ENCODE measurements around the gene CHCHD6.
A peak's percentile ranks its signal among the peaks of the same experiment; 100 is the strongest.

CHCHD6 gene

DNA sequence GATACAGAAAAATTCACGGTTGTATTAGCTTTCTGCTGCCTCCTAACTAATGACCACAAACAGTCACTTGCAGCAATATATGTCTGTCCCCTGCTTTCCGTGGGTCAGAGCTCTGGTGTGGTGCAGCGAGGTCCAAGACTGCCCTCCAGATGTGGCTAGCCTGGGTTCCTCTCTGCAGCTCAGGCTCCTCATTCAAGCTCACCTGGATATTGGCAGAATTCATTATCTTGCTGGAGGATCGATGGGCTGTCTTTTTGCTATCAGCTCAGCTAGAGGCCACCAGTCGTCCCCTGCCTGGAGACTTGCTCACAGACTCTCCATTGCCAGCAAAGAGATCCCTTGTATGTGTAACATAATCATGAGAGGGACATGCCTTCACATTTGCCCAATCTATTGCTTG is 266.1 kb downstream of the CHCHD6 start:
- peaks cover 4% of the 10 kb centered on the region for H3K9me3 ChIP-seq (ENCODE audit: low read length)
- no peak overlapping the region for H2AFZ ChIP-seq (ENCODE audit: low read depth, low read length)
- peaks cover 17% of the 10 kb centered on the region for H3K4me1 ChIP-seq (ENCODE audit: insufficient read depth, low read length)
- no peak overlapping the region for H3K4me3 ChIP-seq (ENCODE audit: low read length)
- H3K36me3 ChIP-seq (ENCODE audit: insufficient read depth, low read length) = no peaks in the 10 kb centered on the region
- H3K27me3 ChIP-seq (ENCODE audit: insufficient read depth, low read length) = no peaks in the 10 kb centered on the region

DNA sequence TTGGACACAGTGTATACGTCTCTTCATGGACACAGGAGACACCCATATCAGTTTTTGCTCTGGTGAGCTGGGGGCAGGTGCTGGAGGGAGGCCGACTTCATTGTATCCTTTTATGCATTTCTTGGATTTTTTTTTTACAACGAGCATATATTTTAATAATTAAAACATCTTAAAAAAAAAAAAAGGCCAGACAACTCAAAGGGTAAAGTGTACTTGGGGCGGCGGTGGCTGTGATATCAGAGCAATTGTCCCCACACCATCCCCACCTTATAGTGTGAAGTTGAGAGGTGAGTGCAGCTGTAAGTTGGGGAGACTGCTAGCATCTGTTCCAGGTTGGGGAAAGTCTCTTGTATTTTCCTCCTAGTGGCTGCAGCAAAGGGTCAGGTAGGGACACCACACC is 266.9 kb downstream of the CHCHD6 start:
- peaks cover 4% of the 10 kb centered on the region for H3K9me3 ChIP-seq (ENCODE audit: low read length)
- H3K4me3 ChIP-seq (ENCODE audit: low read length) = no peak overlapping the region
- H3K27me3 ChIP-seq (ENCODE audit: insufficient read depth, low read length) = no peaks in the 10 kb centered on the region
- no peak overlapping the region for H2AFZ ChIP-seq (ENCODE audit: low read depth, low read length)
- no peaks in the 10 kb centered on the region for H3K36me3 ChIP-seq (ENCODE audit: insufficient read depth, low read length)
- peaks cover 17% of the 10 kb centered on the region for H3K4me1 ChIP-seq (ENCODE audit: insufficient read depth, low read length)

DNA sequence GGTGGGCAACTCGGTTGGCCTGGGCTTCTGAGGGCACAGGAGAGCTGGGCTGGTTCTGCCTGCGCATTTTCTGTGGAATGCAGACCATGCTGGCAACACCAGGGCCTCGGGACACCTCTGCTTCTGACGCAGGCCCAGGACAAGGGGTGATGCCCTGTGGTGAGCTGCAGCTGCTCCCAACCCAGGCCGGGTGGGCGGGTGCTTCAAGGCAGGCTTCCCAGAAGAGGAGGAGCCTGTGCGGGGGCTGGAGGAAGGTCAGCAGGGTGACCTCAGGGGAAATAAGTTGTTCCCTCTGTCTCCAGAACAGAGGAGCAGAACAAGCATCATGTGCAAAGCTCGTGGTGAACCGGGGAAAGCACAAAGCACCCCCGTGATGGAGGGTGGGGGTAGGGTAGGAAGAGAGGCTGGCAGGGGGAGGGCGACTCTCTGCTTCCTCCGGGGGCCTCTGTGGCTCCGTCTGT is 267.9 kb downstream of the CHCHD6 start:
- Histone ChIP-seq H3K36me3 (ENCODE audit: insufficient read depth, low read length) (no peaks in the 10 kb centered on the region), H3K4me1 (ENCODE audit: insufficient read depth, low read length) (peaks cover 17% of the 10 kb centered on the region), H2AFZ (ENCODE audit: low read depth, low read length) (no peak overlapping the region), H3K27me3 (ENCODE audit: insufficient read depth, low read length) (no peaks in the 10 kb centered on the region), H3K9me3 (ENCODE audit: low read length) (peaks cover 4% of the 10 kb centered on the region), H3K4me3 (ENCODE audit: low read length) (no peak overlapping the region)

DNA sequence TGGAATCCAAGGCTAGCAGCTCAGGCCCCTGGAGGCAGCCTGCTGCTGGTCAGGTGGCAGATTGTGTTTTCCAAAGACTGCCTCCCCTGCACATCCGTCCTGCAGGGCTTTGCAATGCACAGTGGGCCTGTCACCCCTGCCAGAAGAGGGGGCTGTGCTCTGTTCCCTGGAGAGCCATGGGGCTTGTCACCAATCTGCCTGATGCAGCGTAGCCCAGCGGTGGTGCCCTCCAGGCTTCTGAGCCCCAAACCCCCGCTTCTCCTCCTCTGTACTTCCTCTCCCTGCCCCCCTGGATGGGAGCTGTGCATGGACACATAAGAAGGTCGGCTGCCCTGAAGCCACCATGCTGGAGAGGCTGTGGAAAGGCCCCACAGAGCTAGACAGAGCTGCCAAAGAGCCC is 268.8 kb downstream of the CHCHD6 start:
- Histone ChIP-seq H2AFZ (ENCODE audit: low read depth, low read length) (no peak overlapping the region), H3K36me3 (ENCODE audit: insufficient read depth, low read length) (no peaks in the 10 kb centered on the region), H3K9me3 (ENCODE audit: low read length) (peaks cover 4% of the 10 kb centered on the region)

DNA sequence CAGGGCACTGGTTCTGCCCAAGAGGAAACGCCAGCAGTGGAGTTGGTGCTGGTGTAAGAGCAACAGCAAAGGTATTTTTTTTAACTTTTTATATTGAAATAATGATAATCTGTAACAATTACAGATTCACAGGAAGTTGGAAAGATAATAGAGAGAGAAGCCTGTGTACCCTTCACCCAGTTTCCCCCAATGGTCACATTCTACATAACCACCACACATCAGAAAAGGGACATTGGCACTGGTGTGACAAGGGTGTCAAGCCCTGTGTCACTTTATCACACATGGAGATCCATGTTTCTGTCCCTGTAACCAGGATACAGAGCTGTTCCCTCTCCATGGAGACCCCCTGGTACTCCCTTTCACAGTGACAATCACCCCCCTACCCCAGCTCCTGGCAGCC is 269.8 kb downstream of the CHCHD6 start:
- H2AFZ ChIP-seq (ENCODE audit: low read depth, low read length) = no peak overlapping the region
- peaks cover 13% of the 10 kb centered on the region for H3K4me1 ChIP-seq (ENCODE audit: insufficient read depth, low read length)
- no peak overlapping the region for H3K4me3 ChIP-seq (ENCODE audit: low read length)
- no peaks in the 10 kb centered on the region for H3K27me3 ChIP-seq (ENCODE audit: insufficient read depth, low read length)
- peaks cover 4% of the 10 kb centered on the region for H3K9me3 ChIP-seq (ENCODE audit: low read length)
- H3K36me3 ChIP-seq (ENCODE audit: insufficient read depth, low read length) = no peaks in the 10 kb centered on the region

More for the DNA sequence above, 268.8 kb downstream of the CHCHD6 start:
- Histone ChIP-seq H3K4me3 (ENCODE audit: low read length) (no peak overlapping the region), H3K4me1 (ENCODE audit: insufficient read depth, low read length) (peaks cover 17% of the 10 kb centered on the region), H3K27me3 (ENCODE audit: insufficient read depth, low read length) (no peaks in the 10 kb centered on the region)

DNA sequence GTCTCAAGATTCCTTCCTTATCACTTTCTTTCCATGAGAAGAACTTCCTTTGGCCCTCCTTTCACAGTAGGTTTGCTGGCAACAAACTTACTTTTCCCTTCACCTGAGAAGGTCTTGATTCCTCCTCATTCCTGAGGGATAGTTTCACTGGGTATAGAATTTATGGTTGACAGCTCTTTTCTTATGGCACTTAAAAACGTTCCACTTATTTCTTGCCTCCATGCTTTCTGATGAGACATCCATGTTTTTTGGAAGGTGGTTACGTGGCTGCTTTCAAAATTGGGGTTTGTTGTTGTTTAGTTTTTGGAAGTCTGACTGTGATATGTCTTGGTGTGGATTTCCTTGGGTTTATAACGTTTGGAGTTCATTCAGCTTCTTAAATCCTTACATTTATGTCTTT is 270.7 kb downstream of the CHCHD6 start:
- Histone ChIP-seq H3K9me3 (ENCODE audit: low read length) (peaks cover 4% of the 10 kb centered on the region), H3K36me3 (ENCODE audit: insufficient read depth, low read length) (no peaks in the 10 kb centered on the region), H3K4me1 (ENCODE audit: insufficient read depth, low read length) (peaks cover 13% of the 10 kb centered on the region), H3K27me3 (ENCODE audit: insufficient read depth, low read length) (no peaks in the 10 kb centered on the region), H3K4me3 (ENCODE audit: low read length) (no peak overlapping the region), H2AFZ (ENCODE audit: low read depth, low read length) (no peak overlapping the region)

DNA sequence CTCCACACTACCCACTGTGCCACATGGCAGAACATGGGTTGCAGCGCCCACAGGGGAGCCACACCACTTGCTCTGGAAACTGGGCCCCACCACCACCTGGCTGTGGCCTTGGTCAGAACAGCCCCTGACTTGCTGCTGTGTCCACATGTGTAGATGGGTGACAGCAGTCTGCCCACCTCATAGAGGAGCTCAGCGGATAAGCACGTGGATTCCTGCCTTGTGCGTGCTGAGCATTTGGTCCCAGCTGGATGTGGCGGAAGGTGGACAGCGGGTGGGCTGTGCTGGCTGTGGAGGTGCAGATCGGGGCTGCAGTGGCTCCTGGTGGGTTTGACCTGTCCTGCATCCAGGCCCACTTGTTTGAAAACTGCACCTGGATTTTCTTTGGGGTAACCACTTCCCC is 272.9 kb downstream of the CHCHD6 start:
- Histone ChIP-seq H3K4me3 (ENCODE audit: low read length) (no peak overlapping the region), H2AFZ (ENCODE audit: low read depth, low read length) (no peak overlapping the region), H3K36me3 (ENCODE audit: insufficient read depth, low read length) (no peaks in the 10 kb centered on the region), H3K9me3 (ENCODE audit: low read length) (peaks cover 4% of the 10 kb centered on the region), H3K4me1 (ENCODE audit: insufficient read depth, low read length) (peaks cover 6% of the 10 kb centered on the region), H3K27me3 (ENCODE audit: insufficient read depth, low read length) (no peaks in the 10 kb centered on the region)

DNA sequence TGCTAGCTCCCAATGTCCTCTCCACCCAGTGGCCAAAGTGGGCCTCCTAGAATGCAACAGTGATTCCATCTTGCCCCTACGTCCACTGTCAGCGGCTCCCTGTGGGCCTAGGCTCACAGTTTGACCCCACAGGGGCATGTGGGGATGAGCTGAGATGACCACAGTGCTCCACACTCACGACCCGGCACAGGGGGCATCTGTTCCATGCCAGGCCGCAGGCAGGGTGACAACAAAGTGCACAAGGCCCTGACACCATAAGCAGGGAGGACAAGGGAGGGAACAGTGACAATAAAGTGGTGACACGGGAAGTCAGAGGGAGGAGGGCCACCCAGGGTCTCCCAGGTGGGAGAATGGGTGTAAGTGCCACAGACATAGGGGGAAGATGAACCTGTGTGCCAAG is 273.8 kb downstream of the CHCHD6 start:
- Histone ChIP-seq H2AFZ (ENCODE audit: low read depth, low read length) (no peak overlapping the region), H3K4me1 (ENCODE audit: insufficient read depth, low read length) (no peaks in the 10 kb centered on the region), H3K27me3 (ENCODE audit: insufficient read depth, low read length) (no peaks in the 10 kb centered on the region), H3K36me3 (ENCODE audit: insufficient read depth, low read length) (no peaks in the 10 kb centered on the region), H3K4me3 (ENCODE audit: low read length) (no peak overlapping the region), H3K9me3 (ENCODE audit: low read length) (peaks cover 4% of the 10 kb centered on the region)

DNA sequence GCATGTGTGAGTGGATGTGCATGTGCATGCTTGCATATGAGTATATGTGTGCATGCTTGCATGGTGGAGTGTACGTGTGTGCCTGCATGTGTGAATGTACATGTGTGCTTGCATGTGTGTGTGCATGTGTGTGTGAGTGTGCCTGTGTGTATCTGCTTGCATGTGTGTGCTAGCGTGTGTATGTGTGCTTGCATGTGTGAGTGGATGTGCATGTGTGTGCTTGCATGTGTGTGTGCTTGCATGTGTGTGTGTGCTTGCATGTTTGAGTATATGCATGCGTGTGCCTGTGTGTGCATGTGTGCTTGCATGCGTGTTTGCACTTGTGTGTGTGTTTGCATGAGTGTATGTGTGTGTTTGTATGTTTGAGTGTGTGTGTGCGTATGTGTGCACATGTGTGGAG is 274.3 kb downstream of the CHCHD6 start:
- Histone ChIP-seq H2AFZ (ENCODE audit: low read depth, low read length) (no peak overlapping the region), H3K36me3 (ENCODE audit: insufficient read depth, low read length) (no peaks in the 10 kb centered on the region), H3K9me3 (ENCODE audit: low read length) (peaks cover 4% of the 10 kb centered on the region), H3K4me1 (ENCODE audit: insufficient read depth, low read length) (no peaks in the 10 kb centered on the region), H3K4me3 (ENCODE audit: low read length) (no peak overlapping the region), H3K27me3 (ENCODE audit: insufficient read depth, low read length) (no peaks in the 10 kb centered on the region)

DNA sequence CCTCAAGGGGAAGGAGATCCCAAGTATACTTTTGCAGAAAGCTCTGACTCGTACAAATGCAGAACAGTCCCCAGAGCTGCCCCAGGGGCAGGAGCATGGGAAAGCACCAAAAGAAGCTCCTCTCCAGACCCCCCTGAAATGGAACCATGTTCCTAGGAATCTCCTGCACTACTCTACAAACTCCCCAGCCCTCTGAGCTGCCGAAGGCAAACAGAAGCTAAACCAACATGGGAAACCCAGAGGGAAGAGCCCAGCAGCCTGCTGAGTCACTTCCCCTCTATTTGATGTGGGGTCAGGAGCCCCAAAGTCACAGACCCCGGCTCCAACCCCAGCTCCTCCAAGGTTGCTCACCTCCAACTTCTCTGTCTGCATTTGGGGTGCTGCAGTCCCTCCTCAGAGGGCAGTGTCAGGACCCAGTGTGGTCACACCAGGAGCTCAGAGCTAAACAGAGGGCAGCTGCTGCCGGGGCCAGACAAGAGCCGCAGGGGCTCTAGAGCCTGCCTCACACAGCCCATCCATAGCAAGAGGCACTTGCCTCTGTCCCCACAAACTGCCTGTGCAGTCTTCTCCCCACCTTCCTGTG is 275.1 kb downstream of the CHCHD6 start:
- no peak overlapping the region for H2AFZ ChIP-seq (ENCODE audit: low read depth, low read length)
- H3K9me3 ChIP-seq (ENCODE audit: low read length) = peaks cover 4% of the 10 kb centered on the region
- peaks cover under 1% of the 10 kb centered on the region for H3K4me1 ChIP-seq (ENCODE audit: insufficient read depth, low read length)
- H3K4me3 ChIP-seq (ENCODE audit: low read length) = no peak overlapping the region
- H3K27me3 ChIP-seq (ENCODE audit: insufficient read depth, low read length) = no peaks in the 10 kb centered on the region
- H3K36me3 ChIP-seq (ENCODE audit: insufficient read depth, low read length) = no peaks in the 10 kb centered on the region

DNA sequence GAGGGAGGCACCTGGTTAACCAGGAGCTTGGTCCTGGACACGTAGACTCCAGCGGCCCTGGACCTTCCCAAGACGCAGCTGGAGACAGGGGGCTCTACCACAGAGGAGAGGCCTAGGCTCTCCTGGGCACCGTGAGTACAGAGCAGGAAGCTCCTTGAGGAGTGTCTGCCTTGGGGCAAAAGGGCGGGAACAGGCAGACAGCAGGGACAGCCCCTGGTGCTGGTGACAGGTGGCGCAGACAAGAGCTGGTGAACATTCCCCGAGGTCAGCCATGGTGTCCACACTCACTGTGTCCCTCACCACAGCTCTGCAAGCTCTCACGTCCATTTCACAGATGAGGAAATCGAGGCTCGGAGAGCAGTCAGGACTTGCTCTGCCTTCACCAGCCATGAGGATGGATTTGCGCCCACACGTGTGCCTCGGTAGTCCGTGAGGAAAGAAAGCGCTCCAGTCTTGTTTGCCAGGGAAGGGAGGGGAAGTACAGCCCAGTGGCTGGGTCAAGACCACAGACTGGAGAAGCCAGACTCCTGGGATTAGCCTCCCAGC is 276.3 kb downstream of the CHCHD6 start:
- no peaks in the 10 kb centered on the region for H3K9me3 ChIP-seq (ENCODE audit: low read length)
- H3K4me1 ChIP-seq (ENCODE audit: insufficient read depth, low read length) = peaks cover 11% of the 10 kb centered on the region
- H2AFZ ChIP-seq (ENCODE audit: low read depth, low read length) = no peak overlapping the region
- no peaks in the 10 kb centered on the region for H3K27me3 ChIP-seq (ENCODE audit: insufficient read depth, low read length)
- no peak overlapping the region for H3K4me3 ChIP-seq (ENCODE audit: low read length)
- H3K36me3 ChIP-seq (ENCODE audit: insufficient read depth, low read length) = no peaks in the 10 kb centered on the region

DNA sequence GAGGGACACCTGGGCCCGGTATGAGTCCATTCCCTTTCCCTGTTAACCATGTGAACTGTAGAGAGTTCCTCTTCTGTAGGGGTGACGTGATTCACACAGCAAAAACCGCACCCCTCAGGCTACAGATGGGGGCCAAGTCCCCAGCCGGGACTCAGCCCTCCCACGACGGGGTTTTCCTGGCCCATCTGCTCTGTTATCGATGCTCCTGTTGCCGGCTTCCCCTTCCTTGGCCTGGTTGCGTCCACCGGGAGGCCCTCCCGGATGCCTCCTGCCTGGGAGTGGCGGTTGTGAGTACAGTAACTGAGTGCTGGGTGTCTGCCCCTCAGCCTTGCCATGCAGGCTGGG is 278.1 kb downstream of the CHCHD6 start:
- Histone ChIP-seq H3K4me3 (ENCODE audit: low read length) (peak overlapping the region; percentile 46), H3K9me3 (ENCODE audit: low read length) (no peaks in the 10 kb centered on the region)

DNA sequence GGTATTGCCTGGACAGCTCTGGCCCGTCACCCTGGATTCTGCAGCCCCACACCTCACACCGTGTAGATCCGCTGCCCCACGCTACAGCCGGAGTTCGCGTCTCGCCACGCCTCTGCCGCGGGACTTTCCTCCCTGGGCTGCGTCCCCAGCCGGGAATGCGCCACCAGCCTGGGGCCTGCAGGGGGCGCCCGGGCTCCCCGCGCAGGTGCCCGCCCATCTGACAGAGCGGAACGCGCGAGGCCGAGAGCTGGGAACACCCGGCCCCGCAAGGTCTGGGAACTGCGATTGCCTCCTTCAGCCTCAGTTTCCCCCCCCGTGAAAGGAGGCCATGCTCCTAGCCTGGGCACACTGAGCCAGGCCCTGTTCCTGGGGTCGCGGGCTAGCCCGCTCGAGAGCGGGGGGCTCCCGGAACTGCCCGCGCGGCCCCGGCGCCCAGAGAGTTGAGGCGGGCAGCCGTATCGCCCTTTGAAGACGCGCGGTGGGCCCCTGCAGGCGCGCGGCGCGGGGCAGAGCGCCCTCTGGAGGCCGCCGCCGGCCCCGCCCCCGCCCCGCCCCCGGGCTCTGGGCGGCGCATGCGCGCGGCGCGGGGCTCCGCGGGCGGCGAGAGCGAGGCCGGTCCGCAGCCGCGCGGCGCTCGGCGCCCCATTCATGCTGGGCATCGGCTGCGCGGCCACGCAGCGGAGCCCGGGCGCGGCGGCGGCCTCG is 278.6 kb downstream of the CHCHD6 start, which contains the start of gene PLXNA1:
PLXNA1 (plus strand) TSS at position 645 of the 705 bp plus-strand sequence. CDS start 5,479 bp downstream, outside the sequence.
- H2AFZ ChIP-seq (ENCODE audit: low read depth, low read length) = no peak within 1 kb of the TSS
- H3K9me3 ChIP-seq (ENCODE audit: low read length) = no peaks in the 10 kb centered on the region
- H3K27me3 ChIP-seq (ENCODE audit: insufficient read depth, low read length) = no peaks in the 10 kb centered on the region
- H3K36me3 ChIP-seq (ENCODE audit: insufficient read depth, low read length) = no peaks in the 10 kb centered on the region
- H3K4me1 ChIP-seq (ENCODE audit: insufficient read depth, low read length) = peaks cover 11% of the 10 kb centered on the region
- H3K4me3 ChIP-seq (ENCODE audit: low read length) = peak within 1 kb of the TSS; percentile 72

More for the DNA sequence above, 278.1 kb downstream of the CHCHD6 start:
- H3K27me3 ChIP-seq (ENCODE audit: insufficient read depth, low read length) = no peaks in the 10 kb centered on the region
- peaks cover 11% of the 10 kb centered on the region for H3K4me1 ChIP-seq (ENCODE audit: insufficient read depth, low read length)
- no peak overlapping the region for H2AFZ ChIP-seq (ENCODE audit: low read depth, low read length)
- H3K36me3 ChIP-seq (ENCODE audit: insufficient read depth, low read length) = no peaks in the 10 kb centered on the region

Data from neuron (in vitro differentiated cells).